ENCODE data around the gene TMEM131. TPM values are rescaled to one million over a fixed set of nuclear protein-coding genes. Genes with fewer than 3 reads are reported as not detected.
"Not testable (repeated sequence)": the region's sequence is repeated elsewhere in the genome, so short reads cannot be mapped to it uniquely, and the experiment has no call there.

The TMEM131 gene, protein sequence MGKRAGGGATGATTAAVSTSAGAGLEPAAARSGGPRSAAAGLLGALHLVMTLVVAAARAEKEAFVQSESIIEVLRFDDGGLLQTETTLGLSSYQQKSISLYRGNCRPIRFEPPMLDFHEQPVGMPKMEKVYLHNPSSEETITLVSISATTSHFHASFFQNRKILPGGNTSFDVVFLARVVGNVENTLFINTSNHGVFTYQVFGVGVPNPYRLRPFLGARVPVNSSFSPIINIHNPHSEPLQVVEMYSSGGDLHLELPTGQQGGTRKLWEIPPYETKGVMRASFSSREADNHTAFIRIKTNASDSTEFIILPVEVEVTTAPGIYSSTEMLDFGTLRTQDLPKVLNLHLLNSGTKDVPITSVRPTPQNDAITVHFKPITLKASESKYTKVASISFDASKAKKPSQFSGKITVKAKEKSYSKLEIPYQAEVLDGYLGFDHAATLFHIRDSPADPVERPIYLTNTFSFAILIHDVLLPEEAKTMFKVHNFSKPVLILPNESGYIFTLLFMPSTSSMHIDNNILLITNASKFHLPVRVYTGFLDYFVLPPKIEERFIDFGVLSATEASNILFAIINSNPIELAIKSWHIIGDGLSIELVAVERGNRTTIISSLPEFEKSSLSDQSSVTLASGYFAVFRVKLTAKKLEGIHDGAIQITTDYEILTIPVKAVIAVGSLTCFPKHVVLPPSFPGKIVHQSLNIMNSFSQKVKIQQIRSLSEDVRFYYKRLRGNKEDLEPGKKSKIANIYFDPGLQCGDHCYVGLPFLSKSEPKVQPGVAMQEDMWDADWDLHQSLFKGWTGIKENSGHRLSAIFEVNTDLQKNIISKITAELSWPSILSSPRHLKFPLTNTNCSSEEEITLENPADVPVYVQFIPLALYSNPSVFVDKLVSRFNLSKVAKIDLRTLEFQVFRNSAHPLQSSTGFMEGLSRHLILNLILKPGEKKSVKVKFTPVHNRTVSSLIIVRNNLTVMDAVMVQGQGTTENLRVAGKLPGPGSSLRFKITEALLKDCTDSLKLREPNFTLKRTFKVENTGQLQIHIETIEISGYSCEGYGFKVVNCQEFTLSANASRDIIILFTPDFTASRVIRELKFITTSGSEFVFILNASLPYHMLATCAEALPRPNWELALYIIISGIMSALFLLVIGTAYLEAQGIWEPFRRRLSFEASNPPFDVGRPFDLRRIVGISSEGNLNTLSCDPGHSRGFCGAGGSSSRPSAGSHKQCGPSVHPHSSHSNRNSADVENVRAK (N-terminal part only)
- 10 to 100 TPM; 20.6 to 37.5 (median 30.5) TPM for total RNA-seq
- polyA plus RNA-seq = 10 to 100 TPM in 1 of 3 donors, 1 to 10 TPM in 2; 4.8 to 24.3 (median 6.0) TPM

DNA sequence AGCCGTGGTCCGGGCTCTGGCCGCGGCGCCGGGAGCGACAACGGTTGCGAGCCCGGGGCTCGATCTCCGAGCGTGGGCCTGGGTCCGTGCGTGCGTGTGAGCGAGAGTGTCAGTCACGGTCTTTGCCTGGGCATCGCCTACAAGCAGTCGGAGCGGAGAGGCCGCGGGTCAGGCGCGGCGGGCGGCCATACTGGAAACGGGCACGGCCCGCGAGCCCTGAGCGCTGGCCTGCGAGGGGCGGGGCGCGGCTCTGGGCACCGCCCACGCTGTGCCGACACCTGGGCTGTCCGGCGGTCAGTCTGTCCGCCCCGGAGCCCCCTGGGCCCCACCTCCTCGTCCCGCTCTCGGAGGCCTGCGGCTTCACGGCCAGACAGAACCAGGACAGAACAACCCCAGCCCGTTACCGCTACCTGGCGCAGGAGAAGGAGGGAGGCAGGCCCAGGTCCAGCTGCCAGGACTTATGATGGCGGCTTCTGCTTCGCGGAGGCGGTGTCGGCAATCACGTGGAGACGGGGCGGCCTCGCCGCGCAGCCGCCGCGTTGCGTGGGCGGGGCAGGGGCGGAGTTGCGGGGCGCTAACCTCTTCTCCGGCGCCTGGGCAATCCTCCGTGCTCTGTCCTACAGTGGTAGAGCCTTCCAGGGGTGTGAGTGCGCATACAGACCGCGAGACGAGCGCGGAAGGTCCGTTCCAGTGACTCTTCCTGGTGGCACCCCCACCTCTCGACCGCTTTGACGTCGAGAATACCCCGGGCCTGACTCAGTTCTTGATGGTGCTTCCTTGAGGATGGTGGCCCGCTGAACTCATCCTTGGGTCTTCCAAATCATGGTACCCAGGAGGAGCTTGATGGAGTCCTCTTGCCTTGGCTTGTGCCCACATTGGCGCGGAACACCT lies at the start of gene TMEM131:
TMEM131 (minus strand) TSS at position 215 of the 891 bp plus-strand sequence. CDS start 286 bp downstream, outside the sequence.
- intact Hi-C loops (cut with DNase I) = loop anchor here (2.0 to 10.0 kb wide), 5 partner anchors 61 to 609 kb away; partner anchors contain the start of genes COA5 and UNC50
- no peaks in the 10 kb centered on the region for H3K27me3 ChIP-seq
- H3K36me3 ChIP-seq = no peaks in the 10 kb centered on the region
- no peaks in the 10 kb centered on the region for H3K9me3 ChIP-seq
- WGBS, 2 donors = 1% methylated on average over 88 of the region's 88 CpGs
- peaks cover 0 to 39% (median 24%) of the 10 kb centered on the region in 4 donors for H3K4me1 ChIP-seq
- peak within 1 kb of the TSS; percentile 57 to 96 (median 86) for H3K4me3 ChIP-seq
- H3K27ac ChIP-seq = peak within 1 kb of the TSS; percentile 87 to 98 (median 95)
- TF ChIP-seq, protein P1, sequence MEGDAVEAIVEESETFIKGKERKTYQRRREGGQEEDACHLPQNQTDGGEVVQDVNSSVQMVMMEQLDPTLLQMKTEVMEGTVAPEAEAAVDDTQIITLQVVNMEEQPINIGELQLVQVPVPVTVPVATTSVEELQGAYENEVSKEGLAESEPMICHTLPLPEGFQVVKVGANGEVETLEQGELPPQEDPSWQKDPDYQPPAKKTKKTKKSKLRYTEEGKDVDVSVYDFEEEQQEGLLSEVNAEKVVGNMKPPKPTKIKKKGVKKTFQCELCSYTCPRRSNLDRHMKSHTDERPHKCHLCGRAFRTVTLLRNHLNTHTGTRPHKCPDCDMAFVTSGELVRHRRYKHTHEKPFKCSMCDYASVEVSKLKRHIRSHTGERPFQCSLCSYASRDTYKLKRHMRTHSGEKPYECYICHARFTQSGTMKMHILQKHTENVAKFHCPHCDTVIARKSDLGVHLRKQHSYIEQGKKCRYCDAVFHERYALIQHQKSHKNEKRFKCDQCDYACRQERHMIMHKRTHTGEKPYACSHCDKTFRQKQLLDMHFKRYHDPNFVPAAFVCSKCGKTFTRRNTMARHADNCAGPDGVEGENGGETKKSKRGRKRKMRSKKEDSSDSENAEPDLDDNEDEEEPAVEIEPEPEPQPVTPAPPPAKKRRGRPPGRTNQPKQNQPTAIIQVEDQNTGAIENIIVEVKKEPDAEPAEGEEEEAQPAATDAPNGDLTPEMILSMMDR (IDR thresholded peaks at IDR 0.05) = no peak
- TF ChIP-seq EP300 (IDR thresholded peaks at IDR 0.05) (no peak), POLR2AphosphoS5 (IDR thresholded peaks at IDR 0.05) (peak; percentile 67 to 82 (median 76)), POLR2A (IDR thresholded peaks at IDR 0.05) (peak in 1 of 2 donors; percentile 24)
- DNase-seq = peak; percentile 96

- intact Hi-C loops (cut with DNase I); H3K4me3 ChIP-seq; H3K27me3 ChIP-seq; H3K9me3 ChIP-seq; DNase-seq; H3K36me3 ChIP-seq; H3K27ac ChIP-seq: not testable (repeated sequence)
- 93 to 95% methylated on average over 2 of the region's 2 CpGs for WGBS, 2 donors
- peaks cover 0 to 11% (median 3%) of the 10 kb centered on the region in 4 donors for H3K4me1 ChIP-seq
Observed at GRCh38 chr2:98044730-98045129, 49.0 kb upstream of the TMEM131 start.

DNA sequence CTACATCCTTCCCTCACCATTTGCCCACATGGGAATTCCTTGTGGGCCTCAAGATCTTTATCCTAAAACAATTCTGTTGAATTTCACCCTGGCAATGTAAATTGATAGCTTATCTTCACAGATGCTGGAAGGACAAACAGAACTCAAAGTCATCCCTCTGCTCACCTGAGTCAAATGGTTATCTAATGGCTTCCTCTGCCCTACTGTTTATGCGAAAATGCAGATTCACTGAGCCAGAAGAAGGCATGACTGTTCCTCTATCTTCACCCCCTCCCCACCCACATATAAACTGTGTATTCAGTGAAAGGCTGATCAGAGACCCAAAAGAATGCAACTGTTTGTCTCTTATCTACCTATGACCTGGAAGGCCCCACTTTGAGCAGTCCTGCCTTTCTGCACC lies 47.4 kb upstream of the TMEM131 start:
- Histone ChIP-seq H3K27me3 (no peaks in the 10 kb centered on the region), H3K4me1 (peaks cover 0 to 13% (median 3%) of the 10 kb centered on the region in 4 donors), H3K4me3 (no peak overlapping the region), H3K9me3 (no peaks in the 10 kb centered on the region), H3K27ac (no peak overlapping the region), H3K36me3 (no peaks in the 10 kb centered on the region)
- no peak for DNase-seq
- TF ChIP-seq POLR2AphosphoS5 (IDR thresholded peaks at IDR 0.05) (no peak), EP300 (IDR thresholded peaks at IDR 0.05) (no peak), POLR2A (IDR thresholded peaks at IDR 0.05) (no peak)
- TF ChIP-seq, protein P1 (IDR thresholded peaks at IDR 0.05) = no peak
- intact Hi-C loops (cut with DNase I) = no loop called here
- WGBS, 2 donors = 94% methylated on average over 1 of the region's 1 CpG

- H3K4me1 ChIP-seq = peaks cover 0 to 37% (median 22%) of the 10 kb centered on the region in 4 donors
- H3K27ac ChIP-seq = no peak overlapping the region
- H3K4me3 ChIP-seq = no peak overlapping the region
- H3K9me3 ChIP-seq = no peaks in the 10 kb centered on the region
- H3K27me3 ChIP-seq = no peaks in the 10 kb centered on the region
- no peak for DNase-seq
- no peaks in the 10 kb centered on the region for H3K36me3 ChIP-seq
- TF ChIP-seq POLR2AphosphoS5 (IDR thresholded peaks at IDR 0.05) (no peak), POLR2A (IDR thresholded peaks at IDR 0.05) (no peak), EP300 (IDR thresholded peaks at IDR 0.05) (no peak)
- TF ChIP-seq, protein P1 (IDR thresholded peaks at IDR 0.05) = no peak
- WGBS, 2 donors = 88 to 91% methylated on average over 8 of the region's 8 CpGs
- intact Hi-C loops (cut with DNase I) = no loop called here
Observed at GRCh38 chr2:98040331-98040939, 44.7 kb upstream of the TMEM131 start.

Data from sigmoid colon (tissue), 7 donors.